ENCODE measurements around the gene PRKG1.

Gene PRKG1

GRCh38 chr10:51485668-51486067 lies 411.4 kb downstream of the PRKG1 start:
- Histone ChIP-seq H3K36me3 (ENCODE audit: low read length) (no peaks in the 10 kb centered on the region), H3K4me3 (ENCODE audit: insufficient read depth, low read length, poor library complexity, severe bottlenecking) (no peak overlapping the region), H3K79me2 (ENCODE audit: insufficient read depth, low read length) (no peaks in the 10 kb centered on the region), H3K27me3 (ENCODE audit: low read length) (no peaks in the 10 kb centered on the region), H3K9me3 (ENCODE audit: insufficient read depth, low read length) (no peaks in the 10 kb centered on the region), H3K4me2 (ENCODE audit: low read depth, low read length, poor library complexity, severe bottlenecking) (no peak overlapping the region), H4K20me1 (ENCODE audit: low read depth, low read length) (no peaks in the 10 kb centered on the region), H3K27ac (ENCODE audit: low read depth, low read length) (no peak overlapping the region), H3F3A (ENCODE audit: insufficient read depth) (no peaks in the 10 kb centered on the region), H2AFZ (ENCODE audit: low read depth, low read length, severe bottlenecking) (no peak overlapping the region), H3K9me2 (replicated peaks; ENCODE audit: insufficient read depth, low read length) (no peaks in the 10 kb centered on the region), H3K9ac (ENCODE audit: low read length) (no peak overlapping the region)
- TF ChIP-seq EZH2phosphoT487 (conservative IDR thresholded peaks at IDR 0.05; ENCODE audit: low read length) (no peak), CTCF (IDR thresholded peaks at IDR 0.05; ENCODE audit: insufficient read depth, low read length, poor library complexity, severe bottlenecking) (no peak)

GRCh38 chr10:51487576-51487975 lies 413.3 kb downstream of the PRKG1 start:
- no peaks in the 10 kb centered on the region for H3K9me3 ChIP-seq (ENCODE audit: insufficient read depth, low read length)
- no peaks in the 10 kb centered on the region for H4K20me1 ChIP-seq (ENCODE audit: low read depth, low read length)
- H3K4me3 ChIP-seq (ENCODE audit: insufficient read depth, low read length, poor library complexity, severe bottlenecking) = no peak overlapping the region
- H3K4me2 ChIP-seq (ENCODE audit: low read depth, low read length, poor library complexity, severe bottlenecking) = no peak overlapping the region
- TF ChIP-seq CTCF (IDR thresholded peaks at IDR 0.05; ENCODE audit: insufficient read depth, low read length, poor library complexity, severe bottlenecking) (no peak), EZH2phosphoT487 (conservative IDR thresholded peaks at IDR 0.05; ENCODE audit: low read length) (no peak)
- H3K27me3 ChIP-seq (ENCODE audit: low read length) = no peaks in the 10 kb centered on the region
- no peak overlapping the region for H3K27ac ChIP-seq (ENCODE audit: low read depth, low read length)
- no peaks in the 10 kb centered on the region for H3K36me3 ChIP-seq (ENCODE audit: low read length)
- H3K79me2 ChIP-seq (ENCODE audit: insufficient read depth, low read length) = no peaks in the 10 kb centered on the region
- no peaks in the 10 kb centered on the region for H3F3A ChIP-seq (ENCODE audit: insufficient read depth)
- H2AFZ ChIP-seq (ENCODE audit: low read depth, low read length, severe bottlenecking) = no peak overlapping the region
- H3K9me2 ChIP-seq (replicated peaks; ENCODE audit: insufficient read depth, low read length) = no peaks in the 10 kb centered on the region
- no peak overlapping the region for H3K9ac ChIP-seq (ENCODE audit: low read length)

- no peaks in the 10 kb centered on the region for H3K79me2 ChIP-seq (ENCODE audit: insufficient read depth, low read length)
- no peaks in the 10 kb centered on the region for H3K9me2 ChIP-seq (replicated peaks; ENCODE audit: insufficient read depth, low read length)
- H4K20me1 ChIP-seq (ENCODE audit: low read depth, low read length) = no peaks in the 10 kb centered on the region
- TF ChIP-seq EZH2phosphoT487 (conservative IDR thresholded peaks at IDR 0.05; ENCODE audit: low read length) = no peak
- no peak overlapping the region for H3K27ac ChIP-seq (ENCODE audit: low read depth, low read length)
- no peaks in the 10 kb centered on the region for H3K27me3 ChIP-seq (ENCODE audit: low read length)
- H3K9ac ChIP-seq (ENCODE audit: low read length) = no peak overlapping the region
- H3K4me2 ChIP-seq (ENCODE audit: low read depth, low read length, poor library complexity, severe bottlenecking) = no peak overlapping the region
- no peaks in the 10 kb centered on the region for H3K9me3 ChIP-seq (ENCODE audit: insufficient read depth, low read length)
- no peak overlapping the region for H2AFZ ChIP-seq (ENCODE audit: low read depth, low read length, severe bottlenecking)
- H3K36me3 ChIP-seq (ENCODE audit: low read length) = no peaks in the 10 kb centered on the region
- H3K4me3 ChIP-seq (ENCODE audit: insufficient read depth, low read length, poor library complexity, severe bottlenecking) = no peak overlapping the region
- H3F3A ChIP-seq (ENCODE audit: insufficient read depth) = no peaks in the 10 kb centered on the region
Measured at GRCh38 chr10:51488766-51489408, 414.6 kb downstream of the PRKG1 start.

- Histone ChIP-seq H3K79me2 (ENCODE audit: insufficient read depth, low read length) (no peaks in the 10 kb centered on the region), H3F3A (ENCODE audit: insufficient read depth) (no peaks in the 10 kb centered on the region), H3K9me3 (ENCODE audit: insufficient read depth, low read length) (no peaks in the 10 kb centered on the region), H3K9ac (ENCODE audit: low read length) (no peak overlapping the region), H3K9me2 (replicated peaks; ENCODE audit: insufficient read depth, low read length) (no peaks in the 10 kb centered on the region), H3K27me3 (ENCODE audit: low read length) (no peaks in the 10 kb centered on the region), H4K20me1 (ENCODE audit: low read depth, low read length) (no peaks in the 10 kb centered on the region), H3K36me3 (ENCODE audit: low read length) (no peaks in the 10 kb centered on the region), H3K27ac (ENCODE audit: low read depth, low read length) (no peak overlapping the region), H3K4me3 (ENCODE audit: insufficient read depth, low read length, poor library complexity, severe bottlenecking) (no peak overlapping the region), H3K4me2 (ENCODE audit: low read depth, low read length, poor library complexity, severe bottlenecking) (no peak overlapping the region), H2AFZ (ENCODE audit: low read depth, low read length, severe bottlenecking) (no peak overlapping the region)
- TF ChIP-seq EZH2phosphoT487 (conservative IDR thresholded peaks at IDR 0.05; ENCODE audit: low read length) (no peak), CTCF (IDR thresholded peaks at IDR 0.05; ENCODE audit: insufficient read depth, low read length, poor library complexity, severe bottlenecking) (no peak)
Measured at GRCh38 chr10:51498424-51498823, 424.1 kb downstream of the PRKG1 start.
